HepG2 (cell line): ENCODE measurements around the gene MSANTD1. TPM values are rescaled to one million over a fixed set of nuclear protein-coding genes. Genes with fewer than 3 reads are reported as not detected.

Source experiments
- ATAC-seq: fragments of 200-7000 bp; cut with Tn5 transposase; 3 replicates; pipeline ENCODE4 v1.9.1; 2020; ENCODE audit warnings: mild to moderate bottlenecking, moderate library complexity
- BruUV-seq: library from RNA; stranded (reverse); fragments of 400-500 nt; replicated peaks from 2 replicates; lab custom pipeline; 2021; lab: Mats Ljungman, UMichigan
- CTCF ChIA-PET: fragments of 300-600 bp; formaldehyde crosslinking; extraction: SDS; loops from one replicate; lab custom pipeline; 2021; ENCODE audit warnings: low total read pairs, inconsistent platforms, low intra/inter-chr PET ratio; lab: Yijun Ruan, JAX
- POLR2A ChIA-PET: fragments of 350-600 bp; sonication (Branson Sonifier 250); formaldehyde crosslinking; loops from one replicate; lab custom pipeline; 2020; ENCODE audit warnings: antibody characterized with exemption, inconsistent platforms; lab: Yijun Ruan, JAX
- DNase-seq: peaks from one replicate; pipeline ENCODE4 v3.0.0-alpha.2; 2015; ENCODE audit warnings: low spot score
- FAIRE-seq: peaks from 3 replicates; lab custom pipeline; 2011; peaks lifted over from hg19 to GRCh38; lab: Jason Lieb, UNC
- H2AFZ ChIP-seq: one replicate; pipeline ENCODE4 v1.6.1; 2011; ENCODE audit warnings: low read length, inconsistent platforms
- H3K27ac ChIP-seq: fragments of 300-600 bp; 3 replicates; pipeline ENCODE4 v1.8.0; 2011; ENCODE audit warnings: mixed run types, mild to moderate bottlenecking, mixed read lengths, low read length, inconsistent platforms; ENCODE audit not compliant: insufficient read depth; ENCODE audit errors: extremely low read length
- H3K27me3 ChIP-seq, 2 experiments: fragments of 200-600 bp in 1 of 2; 2 replicates in 1 of 2; 3 replicates in 1 of 2; pipeline versions ENCODE4 v1.6.0 to v1.8.0; 2011; ENCODE audit warnings: low read length in 2 of 2, mild to moderate bottlenecking in 2 of 2, moderate library complexity in 2 of 2, inconsistent platforms in 1 of 2; ENCODE audit not compliant: insufficient read depth in 2 of 2, control insufficient read depth in 1 of 2
- H3K36me3 ChIP-seq, 2 experiments: fragments of 200-600 bp in 1 of 2; replicated peaks in 1 of 2; 2 replicates in 1 of 2; 3 replicates in 1 of 2; pipeline versions ENCODE4 v1.5.1 to v1.8.0; 2011; ENCODE audit warnings: low read length in 2 of 2, inconsistent platforms in 1 of 2; ENCODE audit not compliant: insufficient read depth in 2 of 2, control insufficient read depth in 1 of 2
- H3K4me1 ChIP-seq: 2 replicates; pipeline ENCODE4 v1.5.1; 2012; ENCODE audit warnings: low read length, inconsistent platforms; ENCODE audit not compliant: insufficient read depth
- H3K4me2 ChIP-seq: 2 replicates; pipeline ENCODE4 v1.6.0; 2011; ENCODE audit warnings: low read depth, low read length, inconsistent platforms
- H3K4me3 ChIP-seq, 3 experiments: fragments of 200-600 bp in 1 of 3; sonication (generic), shearing (Covaris generic) in 1 of 3; replicated peaks in 1 of 3; 2 replicates each; pipeline ENCODE4 v1.5.1; 2011 to 2016; ENCODE audit warnings: low read length in 3 of 3, inconsistent platforms in 2 of 3, low read depth in 2 of 3, mild to moderate bottlenecking in 2 of 3, control low read depth in 1 of 3, mixed read lengths in 1 of 3; ENCODE audit not compliant: insufficient read depth in 1 of 3
- H3K79me2 ChIP-seq: one replicate; pipeline ENCODE4 v1.6.1; 2011; ENCODE audit warnings: low read length, inconsistent platforms; ENCODE audit not compliant: insufficient read depth
- H3K9ac ChIP-seq: 2 replicates; pipeline ENCODE4 v1.6.0; 2011; ENCODE audit warnings: mild to moderate bottlenecking, low read depth, low read length, inconsistent platforms; ENCODE audit not compliant: insufficient read depth
- H3K9me3 ChIP-seq: 2 replicates; pipeline ENCODE4 v1.5.1; 2012; ENCODE audit warnings: mild to moderate bottlenecking, low read length
- H4K20me1 ChIP-seq: 2 replicates; pipeline ENCODE4 v1.6.0; 2011; ENCODE audit warnings: inconsistent platforms, mild to moderate bottlenecking, low read length, moderate library complexity; ENCODE audit not compliant: insufficient read depth
- GFI1 ChIP-seq: sonication (generic); formaldehyde crosslinking; IDR thresholded peaks from 2 replicates; pipeline ENCODE4 v1.5.0; 2020; ENCODE audit warnings: missing genetic modification reagents, mild to moderate bottlenecking, borderline replicate concordance
- HNRNPUL1 ChIP-seq: fragments of 200-400 bp; formaldehyde crosslinking; IDR thresholded peaks from 2 replicates; pipeline ENCODE4 v1.6.1; 2017; ENCODE audit warnings: low read depth, mild to moderate bottlenecking, low read length, moderate library complexity
- NFATC3 ChIP-seq: sonication (generic); formaldehyde crosslinking; IDR thresholded peaks from 2 replicates; pipeline ENCODE4 v1.5.1; 2020; ENCODE audit warnings: mild to moderate bottlenecking, missing genetic modification reagents
- SKI ChIP-seq: fragments of 450-650 bp; IDR thresholded peaks from one replicate; pipeline ENCODE4 v1.6.1; 2018; ENCODE audit warnings: mild to moderate bottlenecking; ENCODE audit not compliant: partially characterized antibody
- SSRP1 ChIP-seq: IDR thresholded peaks from 2 replicates; pipeline ENCODE4 v1.6.1; 2016; ENCODE audit warnings: control low read depth
- ZNF224 ChIP-seq: sonication (generic); formaldehyde crosslinking; IDR thresholded peaks from 2 replicates; pipeline ENCODE4 v1.5.0; 2020; ENCODE audit warnings: mild to moderate bottlenecking, missing genetic modification reagents
- ZNF567 ChIP-seq: sonication (generic); formaldehyde crosslinking; IDR thresholded peaks from 2 replicates; pipeline ENCODE4 v1.8.1; 2023; ENCODE audit warnings: mild to moderate bottlenecking, missing genetic modification reagents, borderline replicate concordance
- ZNF672 ChIP-seq: sonication (generic); formaldehyde crosslinking; IDR thresholded peaks from 2 replicates; pipeline ENCODE4 v1.8.1; 2022; ENCODE audit warnings: missing genetic modification reagents
- ZSCAN12 ChIP-seq: sonication (generic); formaldehyde crosslinking; IDR thresholded peaks from 2 replicates; pipeline ENCODE4 v1.9.0; 2021; ENCODE audit warnings: mild to moderate bottlenecking, missing genetic modification reagents
- WGBS: methylation state at CpG from one replicate; pipeline ENCODE4 v1.1.6; 2017; ENCODE audit warnings: low lambda C conversion rate; 5-methylcytosine and 5-hydroxymethylcytosine counted together
- in situ Hi-C: cut with HindIII; loops from 2 replicates; pipeline ENCODE4 v1.10.0; 2017; ENCODE audit warnings: low pct_unique_long_range_greater_than_20kb; ENCODE audit not compliant: extremely low pct_ligation_motif_present
- intact Hi-C: fragments of 100-400 bp; cut with micrococcal nuclease; formaldehyde crosslinking; loops from one replicate; pipeline ENCODE4 v1.10.0; 2022; ENCODE audit not compliant: unreplicated experiment
- polyA plus RNA-seq, 8 experiments: library from polyadenylated mRNA; depleted of rRNA in 3 of 8; stranded (reverse) in 7 of 8; unstranded in 1 of 8; fragments of >200 nt; fragmentation: Illumina TruSeq in 4 of 8; extraction: Trizol in 4 of 8; gene quantifications; 2 replicates each; pipeline versions ENCODE4 v1.2.1 to v1.2.3, GENCODE V29; 2011 to 2016; ENCODE audit warnings: low read depth in 4 of 8, missing spikeins in 1 of 8, mixed read lengths in 1 of 8; ENCODE audit not compliant: insufficient read depth in 1 of 8
- total RNA-seq, 5 experiments: library from RNA; depleted of rRNA; stranded (reverse); fragments of >200 nt; fragmentation: Illumina TruSeq; extraction: Trizol; gene quantifications; 2 replicates each; pipeline ENCODE4 v1.2.3, GENCODE V29; 2016; ENCODE audit warnings: low read depth in 1 of 5
- TF ChIP-seq, protein P1 (sequence below): sonication (generic); formaldehyde crosslinking; IDR thresholded peaks from 2 replicates; pipeline ENCODE4 v1.5.0; 2020; ENCODE audit warnings: mild to moderate bottlenecking, missing genetic modification reagents

MSANTD1 gene
- total and polyA plus RNA-seq, 2 of the 13 experiments (the other 11 are each of a cell fraction or from before 2014, with no cell fraction given), result 0.22 to 0.40 TPM

DNA sequence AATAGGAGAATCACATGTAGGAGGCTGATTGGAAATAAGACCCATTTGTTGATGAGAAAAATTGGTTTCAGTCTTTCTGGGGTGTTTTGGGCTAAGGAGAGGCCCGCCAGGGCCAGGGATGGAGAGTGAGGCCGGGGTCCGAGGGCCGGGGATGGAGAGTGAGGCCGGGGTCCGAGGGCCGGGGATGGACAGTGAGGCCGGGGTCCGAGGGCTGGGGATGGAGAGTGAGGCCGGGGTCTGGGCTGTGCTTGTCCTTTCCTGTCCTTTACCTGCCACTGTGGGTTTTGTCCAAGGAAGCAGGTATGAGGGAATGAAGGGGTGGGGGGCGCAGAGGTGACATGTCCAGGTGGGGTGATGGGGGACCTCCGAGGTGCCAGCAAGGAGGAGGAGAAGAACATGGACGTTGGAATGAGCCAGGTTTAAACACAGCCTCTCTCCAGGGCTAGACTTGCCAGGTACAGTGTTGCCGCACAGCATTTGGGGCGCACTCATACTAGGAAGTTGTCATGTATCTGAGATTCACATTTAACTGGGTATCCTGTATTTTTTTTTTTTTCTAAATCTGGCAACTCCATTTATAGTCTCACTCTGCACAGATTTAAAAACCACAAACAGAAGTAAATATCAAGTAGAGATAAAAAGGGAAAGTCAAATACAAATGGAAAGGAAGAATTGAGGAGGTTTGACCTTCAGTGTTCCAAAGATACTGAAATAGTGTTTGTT is 52.7 kb downstream of the MSANTD1 start:
- DNase-seq, result no peak
- CTCF ChIA-PET, result no interaction called here
- no TSS peak for BruUV-seq
- peaks cover 17% of the 10 kb centered on the region for H4K20me1 ChIP-seq
- no peaks in the 10 kb centered on the region for H3K27me3 ChIP-seq
- no peak overlapping the region for H3K27ac ChIP-seq
- peaks cover 55% of the 10 kb centered on the region for H3K79me2 ChIP-seq
- no peak overlapping the region for H3K4me2 ChIP-seq
- no peak overlapping the region for H3K9ac ChIP-seq
- in situ Hi-C loops, result no loop called here
- FAIRE-seq, result no peak
- intact Hi-C loops, result loop anchor here (5.0 kb wide), 1 partner anchor 94 kb away; no protein-coding TSS in a partner anchor
- 91% methylated on average over 15 of the region's 15 CpGs for WGBS
- H3K4me3 ChIP-seq, result no peak overlapping the region
- TF ChIP-seq ZNF567 (CRISPR knock-in tag) (no peak), GFI1 (CRISPR knock-in tag) (peak; percentile 80)
- TF ChIP-seq, all 625 proteins: peak for 1
- peaks cover 39% of the 10 kb centered on the region for H3K4me1 ChIP-seq
- no peak for ATAC-seq
- no peaks in the 10 kb centered on the region for H3K9me3 ChIP-seq
- POLR2A ChIA-PET, result no interaction called here
- H3K36me3 ChIP-seq, result peaks cover 0 to 1% of the 10 kb centered on the region in 2 experiments; a peak in 1 of 5 replicates
- H2AFZ ChIP-seq, result no peak overlapping the region

DNA sequence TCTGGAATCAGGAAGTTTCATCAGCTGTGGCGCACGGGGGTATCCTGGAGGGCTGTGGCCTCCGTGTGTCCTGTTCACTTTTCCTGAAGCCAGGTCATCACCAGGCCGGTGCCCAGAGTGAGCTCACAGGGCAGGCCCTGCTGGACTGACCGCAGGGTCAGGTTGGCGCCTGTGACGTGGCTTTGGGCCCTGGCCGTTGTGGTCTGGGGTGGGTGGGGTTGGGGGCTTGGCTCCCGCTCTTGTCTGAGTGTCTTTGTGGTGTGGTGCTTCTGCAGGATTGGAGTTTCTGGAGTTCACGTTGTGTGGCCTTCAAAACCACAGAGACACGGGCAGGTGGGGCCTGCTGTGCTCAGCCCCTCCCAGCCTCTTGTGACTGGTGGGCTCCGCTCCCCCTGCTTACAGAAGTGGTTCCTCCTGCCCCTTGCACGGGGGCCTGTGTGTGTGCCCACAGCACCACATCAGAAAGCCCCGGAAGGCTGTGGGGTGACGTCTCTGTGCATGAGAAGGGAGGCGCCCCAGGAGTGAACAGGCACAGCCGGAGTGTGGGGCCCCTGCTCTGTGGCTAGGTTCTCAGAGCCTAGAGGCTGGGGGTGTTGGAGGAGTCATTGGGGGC is 53.3 kb downstream of the MSANTD1 start:
- H4K20me1 ChIP-seq, result peaks cover 17% of the 10 kb centered on the region
- ChIA-PET CTCF (no interaction called here), POLR2A (no interaction called here)
- intact Hi-C loops (loop anchor here (5.0 kb wide), 1 partner anchor 95 kb away; no protein-coding TSS in a partner anchor), in situ Hi-C loops (no loop called here)
- DNase-seq (no peak), FAIRE-seq (no peak), ATAC-seq (no peak)
- BruUV-seq, result no TSS peak
- no peak overlapping the region for H3K4me2 ChIP-seq
- 87% methylated on average over 9 of the region's 17 CpGs for WGBS
- no peaks in the 10 kb centered on the region for H3K27me3 ChIP-seq
- H3K79me2 ChIP-seq, result peaks cover 55% of the 10 kb centered on the region
- no peak overlapping the region for H3K4me3 ChIP-seq
- no peak overlapping the region for H3K9ac ChIP-seq
- no peak overlapping the region for H3K27ac ChIP-seq
- H2AFZ ChIP-seq, result no peak overlapping the region
- H3K9me3 ChIP-seq, result no peaks in the 10 kb centered on the region
- H3K4me1 ChIP-seq, result peaks cover 39% of the 10 kb centered on the region
- peaks cover 0 to 1% of the 10 kb centered on the region in 2 experiments; a peak in 1 of 5 replicates for H3K36me3 ChIP-seq
- TF ChIP-seq HNRNPUL1 (no peak), NFATC3 (no peak), ZNF672 (CRISPR knock-in tag) (no peak), SKI (no peak), ZSCAN12 (no peak), ZNF224 (CRISPR knock-in tag) (no peak), SSRP1 (no peak)
- TF ChIP-seq, protein P1, sequence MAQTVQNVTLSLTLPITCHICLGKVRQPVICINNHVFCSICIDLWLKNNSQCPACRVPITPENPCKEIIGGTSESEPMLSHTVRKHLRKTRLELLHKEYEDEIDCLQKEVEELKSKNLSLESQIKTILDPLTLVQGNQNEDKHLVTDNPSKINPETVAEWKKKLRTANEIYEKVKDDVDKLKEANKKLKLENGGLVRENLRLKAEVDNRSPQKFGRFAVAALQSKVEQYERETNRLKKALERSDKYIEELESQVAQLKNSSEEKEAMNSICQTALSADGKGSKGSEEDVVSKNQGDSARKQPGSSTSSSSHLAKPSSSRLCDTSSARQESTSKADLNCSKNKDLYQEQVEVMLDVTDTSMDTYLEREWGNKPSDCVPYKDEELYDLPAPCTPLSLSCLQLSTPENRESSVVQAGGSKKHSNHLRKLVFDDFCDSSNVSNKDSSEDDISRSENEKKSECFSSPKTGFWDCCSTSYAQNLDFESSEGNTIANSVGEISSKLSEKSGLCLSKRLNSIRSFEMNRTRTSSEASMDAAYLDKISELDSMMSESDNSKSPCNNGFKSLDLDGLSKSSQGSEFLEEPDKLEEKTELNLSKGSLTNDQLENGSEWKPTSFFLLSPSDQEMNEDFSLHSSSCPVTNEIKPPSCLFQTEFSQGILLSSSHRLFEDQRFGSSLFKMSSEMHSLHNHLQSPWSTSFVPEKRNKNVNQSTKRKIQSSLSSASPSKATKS (CRISPR knock-in tag), result no peak
